Peyer's patch (tissue), 4 donors: Measurements from ENCODE around the gene KCNE2.

Source experiments
- CTCF ChIP-seq, 6 experiments: fragments of 450-650 bp in 4 of 6; fragments of 200-600 bp in 2 of 6; sonication (generic) in 1 of 6; IDR thresholded peaks; one replicate each; pipeline ENCODE4 v1.5.1; 2017 to 2019; ENCODE audit warnings: antibody characterized with exemption in 6 of 6, mild to moderate bottlenecking in 3 of 6, moderate library complexity in 1 of 6
- POLR2A ChIP-seq, 2 donors: fragments of 450-650 bp; IDR thresholded peaks; one replicate each; pipeline ENCODE4 v1.5.1; 2017; ENCODE audit warnings: antibody characterized with exemption in 2 of 2, mild to moderate bottlenecking in 2 of 2, moderate library complexity in 2 of 2

GRCh38 chr21:34320011-34320410 is 43.8 kb upstream of the KCNE2 start:
- TF ChIP-seq CTCF (IDR thresholded peaks at IDR 0.05) (no peak), POLR2A (IDR thresholded peaks at IDR 0.05) (no peak)
